Peyer's patch (tissue), 4 donors: ENCODE data around the gene PTAR1.

Source experiments
- CTCF ChIP-seq, 6 experiments: fragments of 450-650 bp in 4 of 6; fragments of 200-600 bp in 2 of 6; sonication (generic) in 1 of 6; IDR thresholded peaks; one replicate each; pipeline ENCODE4 v1.5.1; 2017 to 2019; ENCODE audit warnings: antibody characterized with exemption in 6 of 6, mild to moderate bottlenecking in 3 of 6, moderate library complexity in 1 of 6
- POLR2A ChIP-seq, 2 donors: fragments of 450-650 bp; IDR thresholded peaks; one replicate each; pipeline ENCODE4 v1.5.1; 2017; ENCODE audit warnings: antibody characterized with exemption in 2 of 2, mild to moderate bottlenecking in 2 of 2, moderate library complexity in 2 of 2

DNA sequence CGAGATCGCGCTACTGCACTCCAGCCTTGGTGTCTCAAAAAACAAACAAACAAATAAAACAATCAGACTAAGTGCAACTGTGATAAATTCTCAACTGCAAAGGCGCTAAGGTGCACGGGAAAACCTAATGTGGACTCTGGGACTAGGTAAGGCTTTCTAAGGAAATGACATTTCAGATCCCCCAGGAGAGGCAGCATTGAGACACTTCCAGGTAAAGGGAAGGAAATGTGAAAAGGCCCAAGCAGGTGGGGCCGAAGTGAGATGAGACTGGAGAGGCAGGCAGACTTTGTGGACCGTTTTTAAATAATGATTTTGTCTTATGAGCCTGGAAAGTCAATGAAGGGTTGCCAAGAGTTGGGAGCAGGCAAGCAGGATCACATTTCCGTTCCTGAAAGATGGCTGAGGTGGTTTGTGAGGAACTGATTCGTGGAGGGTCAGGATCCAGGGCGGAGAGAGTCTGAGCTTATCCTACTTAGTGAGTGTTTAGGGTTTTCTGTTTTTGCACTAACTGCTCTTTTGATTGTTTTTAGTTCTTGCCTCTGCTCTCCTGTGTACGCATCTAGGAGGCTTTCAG is 85.6 kb downstream of the PTAR1 start:
- TF ChIP-seq CTCF (IDR thresholded peaks at IDR 0.05) (no peak), POLR2A (IDR thresholded peaks at IDR 0.05) (no peak)
